A549 (cell line): Measurements from ENCODE around the gene DCX. TPM values are rescaled to one million over a fixed set of nuclear protein-coding genes. Genes with fewer than 3 reads are reported as not detected.

Experiments
- ATAC-seq, 2 experiments: fragments of 200-7000 bp in 1 of 2; fragments of >200 bp in 1 of 2; cut with Nextera tagmentation in 1 of 2; cut with Tn5 transposase in 1 of 2; 3 replicates each; pipeline versions ENCODE4 v1.8.0 to v1.9.1; 2018 to 2020; ENCODE audit warnings: mild to moderate bottlenecking in 1 of 2, moderate library complexity in 1 of 2
- CTCF ChIA-PET: fragments of 300-600 bp; sonication (Branson Sonifier 250); formaldehyde crosslinking; extraction: SDS; loops from one replicate; lab custom pipeline; 2021; ENCODE audit warnings: antibody characterized with exemption, inconsistent platforms; lab: Yijun Ruan, JAX
- POLR2A ChIA-PET: fragments of 350-600 bp; formaldehyde crosslinking; extraction: SDS; loops from one replicate; lab custom pipeline; 2021; ENCODE audit warnings: antibody characterized with exemption, inconsistent platforms; lab: Yijun Ruan, JAX
- DNase-seq, 2 experiments: peaks; one replicate each; pipeline versions ENCODE4 v3.0.0 to v3.0.0-alpha.2; 2011 to 2016; ENCODE audit warnings: low read depth in 1 of 2, low spot score in 1 of 2
- FAIRE-seq: peaks from 2 replicates; lab custom pipeline; 2011; peaks lifted over from hg19 to GRCh38; lab: Jason Lieb, UNC
- H3K27ac ChIP-seq, 2 experiments: fragments of >200 bp; sonication (Bioruptor Twin); formaldehyde crosslinking; 3 replicates each; pipeline ENCODE4 v1.5.1; 2016 to 2017
- H3K4me1 ChIP-seq: fragments of >200 bp; sonication (Bioruptor Twin); formaldehyde crosslinking; 3 replicates; pipeline ENCODE4 v1.6.1; 2016
- H3K4me2 ChIP-seq: fragments of >200 bp; sonication (Bioruptor Twin); formaldehyde crosslinking; 3 replicates; pipeline ENCODE4 v1.6.1; 2016
- H3K4me3 ChIP-seq: fragments of >200 bp; sonication (Bioruptor Twin); formaldehyde crosslinking; 3 replicates; pipeline ENCODE4 v1.5.1; 2016
- H3K9me3 ChIP-seq: fragments of >200 bp; sonication (Bioruptor Twin); formaldehyde crosslinking; 3 replicates; pipeline ENCODE4 v1.6.1; 2016
- BCL3 ChIP-seq: fragments of >200 bp; sonication (Bioruptor Twin); formaldehyde crosslinking; IDR thresholded peaks from 3 replicates; pipeline ENCODE4 v1.6.1; 2016
- BHLHE40 ChIP-seq: IDR thresholded peaks from 2 replicates; pipeline ENCODE4 v1.6.1; 2012; ENCODE audit warnings: low read depth, low read length, inconsistent platforms
- CBX8 ChIP-seq: fragments of 200-600 bp; sonication (generic); IDR thresholded peaks from 2 replicates; pipeline ENCODE4 v1.6.1; 2016
- CHD2 ChIP-seq: fragments of 150-350 bp; IDR thresholded peaks from 2 replicates; pipeline ENCODE4 v1.6.1; 2014; ENCODE audit warnings: low read length; ENCODE audit not compliant: partially characterized antibody
- CTCF ChIP-seq: fragments of >200 bp; sonication (Bioruptor Twin); formaldehyde crosslinking; IDR thresholded peaks from 3 replicates; pipeline ENCODE4 v1.5.1; 2016
- E2F6 ChIP-seq: IDR thresholded peaks from 2 replicates; pipeline ENCODE4 v1.6.1; 2012; ENCODE audit warnings: low read depth, borderline replicate concordance
- EHMT2 ChIP-seq: fragments of 200-600 bp; sonication (generic); IDR thresholded peaks from 2 replicates; pipeline ENCODE4 v1.6.1; 2016; ENCODE audit warnings: antibody characterized with exemption, low read depth, mild to moderate bottlenecking, moderate library complexity
- ELK1 ChIP-seq: fragments of 150-350 bp; IDR thresholded peaks from 2 replicates; pipeline ENCODE4 v1.6.1; 2014; ENCODE audit warnings: low read depth, mild to moderate bottlenecking, low read length
- FOSL2 ChIP-seq, 2 experiments: fragments of 450-650 bp in 1 of 2; fragments of >200 bp in 1 of 2; sonication (Bioruptor Twin) in 1 of 2; formaldehyde crosslinking; IDR thresholded peaks; 2 replicates each; pipeline versions ENCODE4 v1.5.0 to v1.6.1; 2016 to 2020; ENCODE audit warnings: mild to moderate bottlenecking in 1 of 2, moderate library complexity in 1 of 2
- FOXS1 ChIP-seq: fragments of 250-450 bp; sonication (Bioruptor Pico); IDR thresholded peaks from 2 replicates; pipeline ENCODE4 v1.5.0; 2020; ENCODE audit warnings: mild to moderate bottlenecking, moderate library complexity
- GATA3 ChIP-seq: IDR thresholded peaks from 2 replicates; pipeline ENCODE4 v1.6.1; 2012; ENCODE audit warnings: borderline replicate concordance
- HDAC2 ChIP-seq: fragments of 200-600 bp; sonication (generic); IDR thresholded peaks from 2 replicates; pipeline ENCODE4 v1.6.1; 2016
- HEYL ChIP-seq: fragments of 250-450 bp; sonication (Bioruptor Pico); IDR thresholded peaks from 2 replicates; pipeline ENCODE4 v1.8.0; 2021; ENCODE audit warnings: mild to moderate bottlenecking, moderate library complexity
- HMGXB4 ChIP-seq: fragments of 250-450 bp; sonication (Bioruptor Pico); IDR thresholded peaks from 2 replicates; pipeline ENCODE4 v1.5.0; 2021; ENCODE audit warnings: mild to moderate bottlenecking, moderate library complexity, borderline replicate concordance
- HOXB13 ChIP-seq: fragments of 250-450 bp; sonication (Bioruptor Pico); IDR thresholded peaks from 2 replicates; pipeline ENCODE4 v1.5.0; 2020; ENCODE audit warnings: low read depth, mild to moderate bottlenecking, moderate library complexity
- HOXB5 ChIP-seq: fragments of 250-450 bp; sonication (Bioruptor Pico); IDR thresholded peaks from 2 replicates; pipeline ENCODE4 v1.5.0; 2020; ENCODE audit warnings: mild to moderate bottlenecking, moderate library complexity
- JUN ChIP-seq, 2 experiments: fragments of >200 bp; sonication (Bioruptor Twin); formaldehyde crosslinking; IDR thresholded peaks; 2 replicates in 1 of 2; 3 replicates in 1 of 2; pipeline ENCODE4 v1.6.1; 2016 to 2017
- JUNB ChIP-seq: fragments of >200 bp; sonication (Bioruptor Twin); formaldehyde crosslinking; IDR thresholded peaks from 2 replicates; pipeline ENCODE4 v1.6.1; 2016
- MAX ChIP-seq: IDR thresholded peaks from 2 replicates; pipeline ENCODE4 v1.6.1; 2012
- MYC ChIP-seq: IDR thresholded peaks from 2 replicates; pipeline ENCODE4 v1.6.1; 2012; ENCODE audit warnings: mild to moderate bottlenecking, inconsistent platforms, low read length, improper control_type of control experiment, borderline replicate concordance
- POLR2A ChIP-seq: IDR thresholded peaks from 2 replicates; pipeline ENCODE4 v1.6.1; 2012; ENCODE audit warnings: mild to moderate bottlenecking, low read length
- RAD21 ChIP-seq, 2 experiments: fragments of >200 bp in 1 of 2; sonication (Bioruptor Twin) in 1 of 2; formaldehyde crosslinking in 1 of 2; IDR thresholded peaks in 1 of 2; conservative IDR thresholded peaks in 1 of 2; 2 replicates in 1 of 2; 3 replicates in 1 of 2; pipeline ENCODE4 v1.6.1; 2012 to 2018; ENCODE audit warnings: inconsistent platforms in 1 of 2
- RFX5 ChIP-seq: fragments of 450-650 bp; IDR thresholded peaks from 2 replicates; pipeline ENCODE4 v1.7.1; 2014; ENCODE audit warnings: antibody characterized with exemption, mild to moderate bottlenecking, moderate library complexity
- TFCP2L1 ChIP-seq: fragments of 250-450 bp; sonication (Bioruptor Pico); IDR thresholded peaks from 2 replicates; pipeline ENCODE4 v1.5.0; 2021; ENCODE audit warnings: mild to moderate bottlenecking
- ZNF302 ChIP-seq: fragments of 250-450 bp; sonication (Bioruptor Pico); IDR thresholded peaks from 2 replicates; pipeline ENCODE4 v1.9.0; 2021; ENCODE audit warnings: inconsistent platforms, mild to moderate bottlenecking, moderate library complexity
- WGBS: methylation state at CpG from one replicate; pipeline ENCODE4 v1.1.6; 2017; ENCODE audit errors: missing lambda C conversion rate; 5-methylcytosine and 5-hydroxymethylcytosine counted together
- polyA plus RNA-seq, 4 experiments: library from polyadenylated mRNA; depleted of rRNA in 3 of 4; stranded (reverse); fragments of >200 nt; fragmentation: RNase III in 1 of 4; extraction: RNeasy Plus Mini Kit Qiagen cat#74134 plus additional on column Dnase treatment in 1 of 4; gene quantifications; 2 replicates in 3 of 4; 3 replicates in 1 of 4; pipeline ENCODE4 v1.2.3, GENCODE V29; 2011 to 2017

DCX gene
- polyA plus RNA-seq, 2 of the 4 experiments (the other 2 are of a cell fraction) = not detected

- TF ChIP-seq CTCF (no peak), HOXB5 (no peak), ZNF302 (no peak), MYC (no peak), TFCP2L1 (no peak), CBX8 (no peak), EHMT2 (no peak), BCL3 (no peak), JUNB (no peak), BHLHE40 (no peak), E2F6 (no peak), HDAC2 (no peak), RFX5 (no peak), GATA3 (no peak), ELK1 (no peak), MAX (no peak), HEYL (CRISPR knock-in tag) (no peak), FOSL2 (IDR thresholded peaks at IDR 0.05) (no peak), FOSL2 (CRISPR knock-in tag; IDR thresholded peaks at IDR 0.05) (no peak)
- no peak overlapping the region for H3K4me3 ChIP-seq
- no peak for ATAC-seq
- H3K27ac ChIP-seq = no peak overlapping the region
- H3K9me3 ChIP-seq = no peaks in the 10 kb centered on the region
- POLR2A ChIA-PET = no interaction called here
- no peak for DNase-seq
- H3K4me1 ChIP-seq = no peaks in the 10 kb centered on the region
- no peak overlapping the region for H3K4me2 ChIP-seq
- CTCF ChIA-PET = interaction anchor here (1.1 kb wide), 1 partner anchor 276 kb away, joined by 3 read pairs; no protein-coding TSS in a partner anchor
- WGBS = 0% methylated on average over 1 of the region's 1 CpG
- peak; percentile 63 for FAIRE-seq
These were observed 32.0 kb upstream of the DCX start for GRCh38 chrX:111443946-111444345.

- DNase-seq (no peak), FAIRE-seq (no peak), ATAC-seq (no peak)
- POLR2A ChIA-PET = no interaction called here
- Histone ChIP-seq H3K4me1 (no peaks in the 10 kb centered on the region), H3K9me3 (no peaks in the 10 kb centered on the region), H3K4me3 (no peak overlapping the region), H3K4me2 (no peak overlapping the region), H3K27ac (no peak overlapping the region)
- TF ChIP-seq RAD21 (conservative IDR thresholded peaks at IDR 0.05 in 1 of 2, IDR thresholded peaks at IDR 0.05 in 1 of 2) (no peak), FOXS1 (CRISPR knock-in tag) (no peak), HMGXB4 (CRISPR knock-in tag) (no peak), TFCP2L1 (no peak), CHD2 (no peak), POLR2A (no peak), JUN (IDR thresholded peaks at IDR 0.05) (no peak), HOXB13 (CRISPR knock-in tag) (no peak)
- CTCF ChIA-PET = no interaction called here
- WGBS = 3% methylated on average over 2 of the region's 2 CpGs
These were observed 30.8 kb upstream of the DCX start for GRCh38 chrX:111442791-111443190.
